ENCODE data around the gene PXDN.
A peak's percentile ranks its signal among the peaks of the same experiment; 100 is the strongest.

PXDN gene

DNA sequence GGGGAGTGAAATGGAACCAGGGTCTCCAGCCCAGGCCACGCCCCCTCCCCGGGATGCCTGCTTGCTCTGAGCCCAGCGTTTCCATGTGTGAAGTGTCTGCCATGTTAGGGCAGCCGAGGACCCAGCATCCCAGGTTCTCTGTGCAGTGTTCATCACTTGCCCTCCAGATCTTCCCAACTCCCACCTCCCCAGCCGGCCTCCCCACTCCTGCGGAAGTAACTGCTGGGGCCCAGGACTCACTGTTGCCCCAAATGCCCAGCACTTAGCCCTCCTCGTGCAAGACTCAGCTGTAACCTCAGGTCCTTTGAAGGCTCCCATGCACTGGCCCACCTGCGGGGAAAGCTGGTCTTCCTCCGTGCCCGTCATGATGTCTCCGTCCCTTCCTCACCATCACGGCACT lies 9.7 kb upstream of the PXDN start:
- DNase-seq (ENCODE audit: low read depth) = no peak

DNA sequence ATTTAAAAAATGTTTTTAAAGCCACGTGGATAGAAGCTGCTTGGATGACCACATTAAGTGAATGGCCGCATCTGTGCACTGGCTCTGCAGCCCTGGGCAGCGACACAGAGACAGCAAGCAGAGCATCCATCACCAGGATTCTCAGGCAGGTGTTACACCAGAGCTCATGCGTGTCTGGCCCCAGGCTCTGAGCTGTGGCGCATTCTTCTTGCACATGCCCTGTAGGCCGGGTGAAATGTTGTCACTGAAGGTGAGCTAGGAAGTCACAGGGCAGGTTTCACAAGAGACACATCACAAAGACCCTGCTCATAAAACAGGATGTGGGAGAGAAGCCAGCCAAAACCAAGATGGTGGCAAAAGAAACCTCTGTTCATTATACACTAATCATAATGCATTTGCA lies 8.4 kb upstream of the PXDN start:
- DNase-seq (ENCODE audit: low read depth) = no peak

DNA sequence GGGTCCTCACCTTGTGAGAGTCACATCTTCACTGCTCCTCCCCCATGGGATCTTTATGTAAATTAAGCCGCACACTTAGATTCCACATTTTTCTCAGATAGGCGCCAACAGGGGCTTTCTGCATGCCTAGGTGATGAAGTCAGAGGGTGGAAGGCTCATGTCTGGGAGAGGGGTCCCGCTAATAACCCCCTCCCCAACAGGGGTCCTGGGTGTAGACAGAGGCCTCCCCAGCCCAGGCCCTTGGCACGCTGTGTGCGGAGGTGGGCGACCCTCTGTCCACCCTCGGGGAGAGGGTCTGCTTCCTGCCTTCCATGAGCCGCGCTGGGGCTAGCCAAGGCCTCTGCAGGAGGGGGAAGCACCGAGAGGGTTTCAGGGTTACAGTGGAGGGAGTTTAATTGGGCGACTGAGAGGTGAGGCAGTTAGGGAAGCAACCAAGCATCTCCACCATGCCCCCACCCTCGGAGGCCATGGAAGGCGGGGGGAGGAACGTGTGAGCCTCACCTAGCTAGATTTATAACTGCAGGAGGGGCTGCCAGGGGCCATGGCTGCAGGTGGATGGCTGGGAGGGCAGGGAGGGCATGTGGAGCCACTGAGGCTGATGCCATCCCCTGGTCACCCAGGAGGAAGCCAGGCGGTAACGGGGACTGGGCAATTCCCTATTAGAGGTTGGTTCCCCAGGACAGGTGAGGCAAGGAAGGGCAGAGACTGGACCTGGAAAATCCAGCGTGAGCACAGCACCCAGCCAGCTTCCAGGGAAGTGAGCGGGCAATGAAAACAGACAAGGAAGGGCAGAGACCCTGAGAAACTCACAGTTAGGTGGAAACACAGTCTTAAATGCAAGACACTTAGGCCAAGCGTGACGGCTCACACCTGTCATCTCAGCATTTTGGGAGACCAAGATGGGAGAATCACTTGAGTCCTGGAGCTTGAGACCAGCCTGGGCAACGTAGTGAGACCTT lies 7.7 kb upstream of the PXDN start:
- no peak for DNase-seq (ENCODE audit: low read depth)

DNA sequence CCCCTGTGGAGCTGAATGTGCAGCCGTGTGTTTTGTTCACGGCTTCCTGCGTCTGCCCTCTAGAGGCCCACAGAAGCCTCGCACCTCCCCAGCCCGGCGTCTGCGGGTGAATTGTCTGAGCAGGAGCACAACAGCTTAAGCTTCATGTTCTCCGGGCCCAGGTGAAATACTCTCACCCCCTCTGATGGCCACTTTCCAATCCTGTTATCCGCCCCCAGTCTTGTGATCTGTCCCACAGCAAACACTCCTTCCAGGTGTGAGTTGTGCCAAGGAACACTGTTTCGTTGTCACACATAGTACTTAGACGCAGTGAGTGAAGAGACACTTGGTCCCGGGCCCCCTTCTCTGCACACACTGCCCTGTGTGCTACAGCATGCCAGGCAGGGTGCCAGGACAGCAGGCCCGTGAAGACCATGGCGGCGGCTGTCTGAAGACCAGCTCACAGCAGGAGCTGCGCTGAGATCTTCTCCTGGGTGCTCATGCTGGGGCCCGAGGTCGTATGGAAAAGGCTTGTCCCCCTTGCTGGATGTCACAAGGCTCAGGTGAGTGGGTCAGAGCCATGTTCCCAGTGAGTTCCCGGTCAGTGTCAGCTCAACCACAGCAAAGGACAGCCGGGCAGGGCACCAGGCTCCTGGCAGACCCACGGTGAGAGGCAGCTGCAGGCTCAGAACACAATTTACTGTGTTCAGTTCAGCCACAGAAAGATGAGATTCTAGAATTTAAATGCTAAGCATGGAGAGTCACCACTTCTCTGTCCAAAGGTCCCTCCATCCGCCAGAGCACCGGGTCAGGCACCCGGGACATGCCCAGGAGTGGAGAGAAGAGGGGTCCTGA lies 6.8 kb upstream of the PXDN start:
- no peak for DNase-seq (ENCODE audit: low read depth)

DNA sequence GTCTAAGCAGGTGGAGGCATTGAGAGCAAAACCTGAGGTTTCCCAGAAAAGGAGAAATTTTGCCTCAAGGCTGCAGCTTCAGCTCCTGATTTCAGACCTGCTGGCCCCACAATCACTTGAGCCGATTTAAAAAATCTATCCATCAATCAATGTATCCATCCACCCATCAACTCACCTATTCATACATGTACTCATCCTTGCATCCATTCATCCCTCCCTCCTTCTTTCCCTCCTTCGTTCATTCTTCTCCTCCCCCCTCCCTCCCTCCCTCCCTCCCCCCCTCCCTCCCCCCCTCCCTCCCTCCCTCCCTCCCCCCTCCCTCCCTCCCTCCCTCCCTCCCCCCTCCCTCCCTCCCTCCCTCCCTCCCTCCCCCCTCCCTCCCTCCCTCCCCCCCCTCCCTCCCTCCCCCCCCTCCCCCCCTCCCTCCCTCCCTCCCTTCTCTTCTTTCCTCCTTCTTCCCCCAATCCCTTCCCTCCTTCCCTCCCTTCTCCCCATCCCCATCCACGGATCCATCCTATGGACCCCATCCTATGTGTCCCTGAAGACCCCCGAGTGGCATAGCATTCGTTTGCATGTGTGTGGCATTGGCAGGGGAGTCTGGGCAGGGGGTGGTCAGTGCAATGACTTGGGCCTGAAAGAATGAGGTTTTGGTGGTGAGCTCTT lies 6.1 kb upstream of the PXDN start:
- no peak for DNase-seq (ENCODE audit: low read depth)

DNA sequence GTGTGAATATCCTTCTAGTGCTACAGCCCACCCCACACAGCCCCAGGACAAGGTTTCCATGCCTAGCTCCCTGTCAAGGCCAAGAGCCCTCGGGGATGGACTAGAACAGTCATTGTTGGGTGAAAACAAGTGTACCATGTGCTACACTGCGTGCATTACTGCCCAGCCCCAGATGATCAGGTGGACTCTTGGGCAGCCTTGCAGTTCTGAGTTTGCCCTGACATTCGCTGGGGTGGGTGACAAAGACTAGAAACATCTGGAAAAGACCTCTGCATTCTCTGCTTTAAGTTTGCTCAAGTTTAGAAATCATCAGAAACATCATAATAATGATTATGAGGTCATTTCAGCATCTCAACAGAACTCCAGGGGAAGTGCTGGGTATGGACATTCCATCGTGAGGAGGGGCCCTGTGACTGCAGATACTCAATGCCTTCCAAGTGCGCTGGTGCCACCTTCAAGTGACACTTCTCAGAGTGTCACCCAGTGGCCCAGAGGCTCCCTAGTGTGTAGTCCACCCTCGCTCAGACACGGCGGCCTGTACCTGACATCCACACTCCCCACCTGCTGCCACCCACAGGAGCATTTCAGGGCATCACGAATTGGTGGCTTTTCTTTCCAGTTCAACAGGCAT lies 5.3 kb upstream of the PXDN start:
- no peak for DNase-seq (ENCODE audit: low read depth)

DNA sequence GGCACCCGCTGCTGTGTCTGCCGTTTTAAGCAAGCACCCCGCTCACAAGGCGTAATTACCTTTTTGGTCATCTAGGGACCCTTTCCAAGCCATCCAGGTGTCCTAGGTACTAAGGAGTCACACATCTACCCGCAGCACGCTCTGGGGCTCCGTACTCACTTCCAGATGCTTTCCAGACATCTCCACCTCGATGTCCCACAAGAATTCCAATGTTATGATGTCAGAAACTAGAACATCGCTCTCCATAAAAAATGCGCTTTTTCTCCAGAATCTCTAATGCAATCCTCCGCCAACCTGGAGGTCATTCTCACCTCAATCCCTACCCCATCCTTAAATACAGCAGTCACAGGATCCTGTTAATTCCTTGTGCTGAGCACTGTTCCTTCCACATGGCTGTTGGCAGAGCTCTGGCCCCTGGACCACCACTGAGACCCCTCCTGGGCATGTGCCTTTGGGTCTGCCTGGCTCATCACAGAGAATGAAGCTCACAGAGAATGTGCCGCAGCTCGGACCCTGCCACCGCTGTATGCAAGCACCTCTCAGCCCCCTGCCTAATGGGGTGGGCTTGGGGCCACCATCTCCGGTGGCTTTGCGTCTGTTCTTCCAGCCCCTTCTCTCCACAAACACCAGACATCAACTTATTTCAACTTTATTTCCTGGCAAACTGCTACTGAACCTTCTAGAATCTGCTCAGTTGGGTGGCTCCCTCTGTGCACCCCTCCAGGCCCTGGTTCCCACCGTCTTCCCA lies 4.6 kb upstream of the PXDN start:
- DNase-seq (ENCODE audit: low read depth) = no peak

DNA sequence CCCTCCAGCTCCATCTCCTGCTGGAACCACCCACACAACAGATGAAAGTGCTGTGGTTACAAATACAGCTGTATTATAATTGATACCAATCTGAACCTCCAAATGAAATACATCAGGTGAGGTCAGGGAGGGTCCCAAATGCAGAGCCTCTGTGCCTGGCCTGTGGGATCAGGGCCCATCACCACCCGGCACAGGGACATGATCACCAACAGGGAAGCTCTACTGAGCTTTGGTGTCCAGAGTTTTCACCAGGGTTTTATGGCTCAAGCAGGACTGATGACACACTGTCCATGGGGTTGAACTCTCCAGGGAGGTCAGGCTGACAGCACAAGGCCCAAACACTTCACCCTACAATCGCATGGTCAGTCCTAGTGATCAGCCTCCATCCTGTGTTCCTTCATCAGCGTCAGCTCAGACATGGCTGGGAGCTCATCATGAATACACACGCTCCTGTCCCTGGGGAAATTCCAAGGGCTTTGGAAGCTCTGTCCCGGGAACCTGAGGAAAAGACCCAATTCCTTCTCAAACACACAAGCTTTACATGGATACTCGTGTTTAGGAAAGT lies 3.9 kb upstream of the PXDN start:
- no peak for DNase-seq (ENCODE audit: low read depth)

DNA sequence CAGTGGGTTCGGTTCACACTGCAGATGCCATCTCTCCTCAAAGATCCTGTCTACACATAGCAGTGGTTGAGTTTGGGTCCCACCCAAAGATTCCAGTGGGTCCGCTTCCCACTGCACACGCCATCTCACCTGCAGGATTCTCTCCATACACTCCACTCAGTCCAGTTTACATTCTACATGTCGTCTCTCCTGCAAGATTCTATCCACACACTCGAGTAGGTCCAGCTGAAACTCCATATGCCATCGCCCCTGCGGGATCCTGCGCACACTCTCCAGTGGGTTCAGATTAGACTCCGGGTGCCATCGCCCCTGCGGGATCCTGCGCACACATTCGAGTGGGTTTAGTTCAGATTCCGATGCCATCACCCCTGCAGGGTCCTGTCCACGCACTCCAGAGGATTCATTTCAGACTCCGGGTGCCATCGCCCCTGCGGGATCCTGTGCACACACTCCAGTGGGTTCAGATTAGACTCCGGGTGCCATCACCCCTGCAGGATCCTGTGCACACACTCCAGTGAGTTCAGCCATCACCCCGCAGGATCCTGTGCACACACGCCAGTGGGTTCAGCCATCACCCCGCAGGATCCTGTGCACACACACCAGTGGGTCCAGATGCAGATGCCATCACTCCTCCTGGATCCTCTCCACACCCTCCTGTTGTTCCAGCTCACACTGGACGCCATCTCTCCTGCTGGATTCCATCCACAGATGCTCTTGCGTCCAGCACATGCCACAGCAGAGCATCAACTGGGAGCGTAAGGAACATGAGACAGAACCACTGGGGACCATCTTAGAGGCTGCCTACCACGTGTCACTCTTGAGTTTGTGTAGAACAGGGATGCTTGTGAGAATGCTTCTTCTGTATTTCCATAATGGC lies 3.0 kb upstream of the PXDN start:
- DNase-seq (ENCODE audit: low read depth) = no peak

DNA sequence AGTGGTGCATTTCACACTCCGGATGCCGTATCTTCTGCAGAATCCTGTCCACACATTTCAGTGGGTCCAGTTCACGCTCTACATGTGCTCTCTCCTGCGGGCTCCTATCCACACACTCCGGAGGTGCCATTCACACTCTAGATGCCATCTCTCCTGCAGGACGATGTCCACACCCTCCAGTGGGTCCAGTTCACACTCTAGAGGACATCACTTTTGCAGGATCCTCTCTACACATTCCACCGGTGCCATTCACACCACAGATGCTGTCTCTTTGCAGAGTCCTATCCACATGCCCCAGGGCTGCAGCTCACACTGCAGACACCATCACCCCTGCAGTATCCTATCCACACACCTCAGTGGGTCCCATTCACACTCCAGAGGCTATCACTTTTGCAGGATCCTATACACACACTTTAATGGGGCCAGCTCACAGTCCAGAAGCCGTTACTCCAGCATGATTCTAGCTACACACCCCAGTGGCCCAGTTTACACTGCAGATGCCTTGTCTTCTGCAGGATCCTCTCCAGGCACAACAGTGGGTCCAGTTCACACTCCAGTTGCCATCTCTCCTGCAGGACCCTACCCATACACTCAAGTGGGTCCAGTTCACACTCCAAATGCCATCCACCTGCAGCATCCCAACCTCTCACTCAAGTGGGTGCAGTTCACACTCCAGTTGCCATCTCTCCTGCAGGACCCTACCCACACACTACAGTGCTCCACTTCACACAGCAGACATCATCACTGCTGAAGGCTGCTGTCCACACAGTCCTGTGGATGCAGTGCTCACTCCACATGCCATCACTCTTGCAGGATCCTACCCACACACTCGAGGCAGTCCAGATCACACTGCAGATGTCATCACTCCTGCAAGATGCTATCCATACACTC lies 2.1 kb upstream of the PXDN start:
- no peak for DNase-seq (ENCODE audit: low read depth)

DNA sequence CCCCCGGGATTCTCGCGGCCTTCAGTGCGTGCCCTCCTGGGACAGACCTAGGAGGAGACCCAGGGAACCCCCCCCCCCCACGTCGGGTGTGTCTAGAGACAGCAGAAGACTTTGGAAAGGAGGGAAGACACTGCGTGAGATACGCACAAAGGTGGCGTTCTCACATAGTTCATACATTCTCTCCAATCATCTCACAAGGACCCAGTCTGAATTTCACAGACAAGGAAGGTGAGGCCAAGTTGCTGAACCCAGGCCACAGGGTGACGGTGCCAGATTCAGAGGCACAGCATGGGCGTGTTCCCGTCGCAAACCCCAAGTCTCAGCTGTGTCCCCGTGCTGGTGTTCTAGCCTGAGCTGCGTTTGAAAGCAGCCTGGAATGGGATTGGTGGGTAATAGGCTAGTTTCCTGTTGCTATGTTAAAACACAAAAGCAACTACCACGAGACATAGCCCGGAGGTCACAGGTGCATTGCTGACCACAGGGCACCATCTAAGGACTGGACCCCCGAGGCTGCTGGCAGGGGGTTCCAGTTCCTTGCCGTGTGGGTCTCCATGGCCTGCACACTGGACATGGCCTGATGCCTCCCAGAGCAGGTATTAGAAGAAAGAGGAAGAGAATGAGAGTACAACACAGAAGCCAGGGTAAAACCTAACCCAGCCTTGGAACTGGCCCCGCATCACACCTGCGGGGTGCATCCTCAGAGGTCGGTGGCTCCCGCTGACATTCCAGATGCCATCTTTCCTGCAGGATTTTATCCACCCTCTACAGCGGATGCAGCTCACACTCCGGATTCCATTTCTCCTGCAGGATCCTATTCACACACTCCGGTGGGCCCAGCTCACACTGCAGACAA lies 1.1 kb upstream of the PXDN start:
- DNase-seq (ENCODE audit: low read depth) = no peak

DNA sequence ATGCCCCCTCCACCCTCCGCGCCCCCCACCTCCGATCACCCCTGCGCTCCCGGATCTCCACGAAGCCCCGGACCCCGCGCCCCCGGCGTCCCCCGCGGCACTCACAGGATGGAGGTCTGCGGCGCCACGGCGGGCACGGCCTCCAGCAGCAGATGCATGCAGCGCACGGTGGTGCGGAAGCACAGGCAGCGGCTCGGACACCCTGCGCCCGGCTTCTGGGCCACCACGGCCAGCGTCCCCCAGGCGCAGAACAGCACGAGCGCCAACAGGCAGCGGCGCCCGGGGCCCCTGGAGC lies 217 bp downstream of the PXDN start:
- DNase-seq (ENCODE audit: low read depth) = no peak

DNA sequence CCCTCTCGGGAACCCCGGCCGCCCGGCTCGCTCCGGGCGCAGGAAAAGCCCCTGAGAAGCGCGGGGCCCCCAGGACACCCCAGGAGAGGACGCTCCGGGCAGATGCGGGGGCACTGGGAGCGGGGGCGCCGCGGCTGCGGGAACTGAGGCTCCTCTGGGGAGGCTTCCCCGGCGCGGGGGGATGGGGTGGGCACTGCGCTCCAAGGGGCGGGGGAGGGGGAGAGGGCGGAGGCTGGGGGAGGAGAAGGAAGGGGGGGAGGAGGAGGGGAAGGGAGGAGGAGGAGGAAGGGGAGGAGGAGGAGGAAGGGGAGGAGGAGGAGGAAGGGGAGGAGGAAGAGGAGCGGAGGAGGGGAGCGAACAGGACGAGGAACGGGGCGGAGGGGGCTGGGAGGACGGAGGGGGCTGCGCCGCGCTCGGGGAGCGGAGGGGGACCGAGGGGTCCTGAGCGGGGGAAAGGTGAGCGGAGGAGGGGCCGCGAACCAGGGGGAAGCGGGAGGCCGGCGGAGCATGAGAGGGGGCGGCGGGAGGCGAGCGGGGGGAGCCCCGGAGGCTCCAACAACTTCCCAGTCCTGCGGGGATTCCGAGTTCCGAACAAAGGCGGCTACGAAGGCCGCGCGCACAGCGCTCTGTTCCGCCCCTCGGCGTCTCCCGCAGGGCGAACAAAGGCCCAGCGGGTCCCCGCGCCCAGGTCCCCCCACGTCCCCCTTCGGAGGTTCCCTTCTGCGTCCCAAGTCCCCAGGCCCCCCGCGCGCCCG lies 742 bp downstream of the PXDN start:
- DNase-seq (ENCODE audit: low read depth) = no peak

DNA sequence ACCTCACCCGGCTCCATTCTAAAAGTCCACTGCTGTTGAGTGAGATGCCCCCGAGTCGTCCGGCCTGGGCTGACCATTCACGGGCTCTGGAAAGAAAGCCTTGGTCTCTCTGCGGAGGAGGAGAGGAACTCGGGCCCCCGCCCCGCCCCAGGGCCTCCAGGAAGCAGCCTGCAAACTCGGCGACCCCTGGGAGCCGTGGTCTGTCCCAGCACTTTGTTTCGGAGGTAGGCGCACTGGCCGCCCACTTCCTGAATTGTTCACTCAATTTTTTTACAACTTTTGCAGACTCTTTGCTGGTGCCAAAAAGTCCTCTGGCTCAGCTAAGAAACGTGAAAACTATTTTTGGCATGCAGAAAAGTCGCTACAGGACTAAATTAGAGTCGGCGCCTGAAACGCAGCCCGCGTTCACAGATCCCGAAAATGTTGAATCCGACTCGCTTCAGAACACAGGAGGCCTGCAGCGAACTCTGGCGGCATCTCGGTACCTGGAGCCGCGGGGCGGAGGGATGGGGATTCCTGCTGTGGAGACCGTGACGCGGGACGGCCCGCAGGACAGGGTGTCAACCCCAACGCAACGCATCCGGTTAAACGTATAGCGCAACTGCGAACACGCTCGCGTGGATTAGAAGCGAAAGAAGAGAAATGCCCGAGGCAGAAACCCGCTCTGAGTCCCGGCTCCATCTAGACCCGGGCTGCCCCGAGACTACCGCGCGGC lies 1.5 kb downstream of the PXDN start:
- DNase-seq (ENCODE audit: low read depth) = peak; percentile 6

DNA sequence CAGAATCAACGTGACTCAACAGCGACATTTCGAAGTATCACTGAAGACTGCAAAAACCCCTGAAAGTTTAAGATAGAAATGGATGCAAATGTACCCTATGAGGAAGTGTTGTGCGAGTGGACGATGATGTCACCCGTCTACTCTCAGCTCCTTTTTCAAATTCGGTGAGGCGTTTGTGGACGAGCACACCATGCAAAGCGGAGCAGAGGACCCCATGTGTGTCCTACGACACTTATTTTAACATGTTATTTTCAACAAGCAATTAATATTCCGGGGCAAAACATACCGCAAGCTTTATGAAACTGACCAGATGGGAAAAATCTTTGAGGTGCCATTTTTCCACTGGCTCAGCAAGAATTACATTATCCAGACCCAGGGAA lies 2.0 kb downstream of the PXDN start:
- no peak for DNase-seq (ENCODE audit: low read depth)

DNA sequence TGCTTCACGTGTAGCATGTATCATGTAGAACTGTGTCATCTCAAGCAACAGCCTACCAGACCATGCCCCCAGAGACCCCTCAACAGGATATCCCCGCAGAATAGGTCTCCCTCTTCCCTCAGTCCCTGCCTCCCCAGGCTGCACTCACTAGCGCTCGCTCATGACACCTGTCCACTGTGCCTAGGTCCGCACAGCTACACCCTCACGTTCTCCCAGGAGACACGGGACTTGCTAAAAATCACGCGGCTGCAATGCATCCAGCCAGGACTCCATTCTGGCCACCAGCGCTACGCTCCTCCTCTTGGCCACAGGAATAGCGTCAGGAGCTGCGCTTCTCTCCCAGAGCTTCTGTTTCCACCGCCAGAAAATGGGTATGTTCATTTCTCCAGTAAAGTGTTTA lies 2.5 kb downstream of the PXDN start:
- DNase-seq (ENCODE audit: low read depth) = no peak

Data from T follicular helper cell (primary cell).